H1 (cell line): ENCODE results near the gene VGLL3. TPM values are rescaled to one million over a fixed set of nuclear protein-coding genes. Genes with fewer than 3 reads are reported as not detected.

ENCODE experiments used
- CTCF ChIA-PET: fragments of 300-600 bp; sonication (Branson Sonifier 250); formaldehyde crosslinking; loops from one replicate; lab custom pipeline; 2021; ENCODE audit not compliant: partially characterized antibody; lab: Charles Lee
- POLR2A ChIA-PET: fragments of 300-600 bp; sonication (Branson Sonifier 250); formaldehyde crosslinking; loops from one replicate; lab custom pipeline; 2021; ENCODE audit warnings: inconsistent platforms; ENCODE audit not compliant: partially characterized antibody; lab: Charles Lee
- DNase-seq, 2 experiments: peaks; one replicate each; pipeline versions ENCODE4 v3.0.0 to v3.0.0-alpha.2; 2010 to 2022; ENCODE audit warnings: low spot score in 2 of 2, low read depth in 1 of 2, mixed read lengths in 1 of 2
- FAIRE-seq: peaks from 2 replicates; lab custom pipeline; 2011; peaks lifted over from hg19 to GRCh38; lab: Jason Lieb, UNC
- H2AFZ ChIP-seq: 2 replicates; pipeline ENCODE4 v1.8.1; 2012; ENCODE audit warnings: low read length, inconsistent platforms
- H2AK5ac ChIP-seq: 2 replicates; pipeline ENCODE4 v1.6.1; 2013; ENCODE audit warnings: low read depth, low read length
- H2BK120ac ChIP-seq: replicated peaks from 2 replicates; pipeline ENCODE3; 2013; ENCODE audit warnings: low read depth, low read length, inconsistent platforms
- H2BK12ac ChIP-seq: 2 replicates; pipeline ENCODE4 v1.6.1; 2013; ENCODE audit warnings: low read depth, low read length
- H2BK15ac ChIP-seq: 2 replicates; pipeline ENCODE4 v1.6.1; 2013; ENCODE audit warnings: low read length
- H2BK20ac ChIP-seq: 2 replicates; pipeline ENCODE4 v1.6.1; 2013; ENCODE audit warnings: low read length
- H2BK5ac ChIP-seq: 2 replicates; pipeline ENCODE4 v1.6.1; 2013; ENCODE audit warnings: low read depth, low read length
- H3K14ac ChIP-seq: 2 replicates; pipeline ENCODE4 v1.6.1; 2013; ENCODE audit warnings: inconsistent platforms; ENCODE audit not compliant: insufficient read length
- H3K18ac ChIP-seq: 2 replicates; pipeline ENCODE4 v1.6.1; 2013; ENCODE audit warnings: low read length; ENCODE audit errors: extremely low read depth
- H3K23ac ChIP-seq: 2 replicates; pipeline ENCODE4 v1.6.1; 2013; ENCODE audit warnings: inconsistent platforms; ENCODE audit not compliant: insufficient read length
- H3K23me2 ChIP-seq: 2 replicates; pipeline ENCODE4 v1.6.1; 2013; ENCODE audit warnings: low read depth, low read length
- H3K27ac ChIP-seq: 2 replicates; pipeline ENCODE4 v1.6.1; 2011; ENCODE audit warnings: low read depth, low read length, inconsistent platforms
- H3K27me3 ChIP-seq, 4 experiments: replicated peaks in 1 of 4; 1 replicate in 1 of 4; 2 replicates in 3 of 4; pipeline versions ENCODE4 v1.6.1 to v1.8.1; 2011 to 2013; ENCODE audit warnings: low read length in 3 of 4, mild to moderate bottlenecking in 3 of 4, inconsistent platforms in 2 of 4, mixed read lengths in 2 of 4, moderate library complexity in 1 of 4; ENCODE audit not compliant: control insufficient read depth in 3 of 4, insufficient read depth in 3 of 4; ENCODE audit errors: extremely low read depth in 1 of 4
- H3K36me3 ChIP-seq, 4 experiments: 2 replicates each; pipeline versions ENCODE4 v1.6.1 to v1.8.1; 2011 to 2013; ENCODE audit warnings: mild to moderate bottlenecking in 4 of 4, low read length in 3 of 4, moderate library complexity in 2 of 4, control low read depth in 1 of 4, inconsistent platforms in 1 of 4; ENCODE audit not compliant: insufficient read depth in 4 of 4, control insufficient read depth in 2 of 4
- H3K4ac ChIP-seq: replicated peaks from 2 replicates; pipeline ENCODE3; 2013; ENCODE audit warnings: low read length, low read depth, mixed read lengths, inconsistent platforms; ENCODE audit not compliant: insufficient read length
- H3K4me1 ChIP-seq, 4 experiments: replicated peaks in 1 of 4; 1 replicate in 1 of 4; 2 replicates in 3 of 4; pipeline versions ENCODE4 v1.6.1 to v1.8.1; 2011 to 2013; ENCODE audit warnings: low read length in 3 of 4, inconsistent platforms in 2 of 4, mixed read lengths in 1 of 4; ENCODE audit not compliant: insufficient read depth in 4 of 4, control insufficient read depth in 3 of 4
- H3K4me2 ChIP-seq, 2 experiments: 2 replicates each; pipeline versions ENCODE4 v1.6.1 to v1.8.1; 2011 to 2013; ENCODE audit warnings: low read depth in 2 of 2, low read length in 2 of 2, control low read depth in 1 of 2, inconsistent platforms in 1 of 2, mild to moderate bottlenecking in 1 of 2; ENCODE audit not compliant: insufficient read depth in 1 of 2
- H3K4me3 ChIP-seq, 4 experiments: fragments of 200-600, 300-600 bp in 1 of 4; sonication (generic), shearing (Covaris generic), sonication (Bioruptor Twin) in 1 of 4; 2 replicates each; pipeline versions ENCODE4 v1.5.1 to v1.8.1; 2011 to 2016; ENCODE audit warnings: low read length in 4 of 4, low read depth in 3 of 4, control low read depth in 2 of 4, inconsistent platforms in 2 of 4, mild to moderate bottlenecking in 2 of 4, mixed read lengths in 1 of 4, moderate library complexity in 1 of 4; ENCODE audit not compliant: insufficient read depth in 2 of 4; ENCODE audit errors: extremely low read depth in 1 of 4
- H3K56ac ChIP-seq: replicated peaks from 2 replicates; pipeline ENCODE3; 2013; ENCODE audit warnings: low read depth, mild to moderate bottlenecking, mixed read lengths, low read length, inconsistent platforms; ENCODE audit not compliant: insufficient read length
- H3K79me1 ChIP-seq: 2 replicates; pipeline ENCODE4 v1.6.1; 2013; ENCODE audit warnings: low read depth, low read length, control low read depth
- H3K79me2 ChIP-seq, 2 experiments: 2 replicates each; pipeline versions ENCODE4 v1.6.1 to v1.8.1; 2012 to 2013; ENCODE audit warnings: low read length in 2 of 2, mild to moderate bottlenecking in 2 of 2, inconsistent platforms in 1 of 2; ENCODE audit not compliant: insufficient read depth in 2 of 2, control insufficient read depth in 1 of 2
- H3K9ac ChIP-seq, 4 experiments: replicated peaks in 1 of 4; 1 replicate in 1 of 4; 2 replicates in 3 of 4; pipeline versions ENCODE4 v1.6.1 to v1.8.1; 2011 to 2013; ENCODE audit warnings: low read depth in 3 of 4, low read length in 3 of 4, control low read depth in 2 of 4, mild to moderate bottlenecking in 2 of 4, moderate library complexity in 2 of 4, inconsistent platforms in 1 of 4; ENCODE audit errors: extremely low read depth in 1 of 4
- H3K9me3 ChIP-seq, 2 experiments: 2 replicates each; pipeline versions ENCODE4 v1.6.1 to v1.8.1; 2012 to 2013; ENCODE audit warnings: mild to moderate bottlenecking in 2 of 2, moderate library complexity in 2 of 2, control low read depth in 1 of 2, inconsistent platforms in 1 of 2, low read depth in 1 of 2, low read length in 1 of 2, mixed read lengths in 1 of 2; ENCODE audit not compliant: insufficient read depth in 2 of 2
- H4K20me1 ChIP-seq, 2 experiments: replicated peaks in 1 of 2; 2 replicates each; pipeline versions ENCODE3 to v1.8.1; 2011 to 2013; ENCODE audit warnings: inconsistent platforms in 2 of 2, low read length in 2 of 2, mild to moderate bottlenecking in 1 of 2; ENCODE audit not compliant: insufficient read depth in 2 of 2, control insufficient read depth in 1 of 2
- H4K5ac ChIP-seq: 2 replicates; pipeline ENCODE4 v1.6.1; 2013; ENCODE audit warnings: low read length, low read depth, mixed read lengths, inconsistent platforms; ENCODE audit not compliant: insufficient read length
- H4K8ac ChIP-seq: 2 replicates; pipeline ENCODE4 v1.8.0; 2013; ENCODE audit warnings: mild to moderate bottlenecking, moderate library complexity, low read length, inconsistent platforms; ENCODE audit not compliant: insufficient read depth; ENCODE audit errors: extremely low read depth
- H4K91ac ChIP-seq: replicated peaks from 2 replicates; pipeline ENCODE3; 2013; ENCODE audit warnings: low read length, mixed read lengths, inconsistent platforms; ENCODE audit not compliant: insufficient read length
- CEBPB ChIP-seq: IDR thresholded peaks from 2 replicates; pipeline ENCODE4 v1.6.1; 2012; ENCODE audit warnings: low read depth, low read length
- CHD1 ChIP-seq: IDR thresholded peaks from 2 replicates; pipeline ENCODE4 v1.6.1; 2012; ENCODE audit warnings: low read depth, low read length, improper control_type of control experiment
- EGR1 ChIP-seq: IDR thresholded peaks from 2 replicates; pipeline ENCODE4 v1.6.1; 2011; ENCODE audit warnings: low read depth, low read length, borderline replicate concordance
- MAFK ChIP-seq: IDR thresholded peaks from 2 replicates; pipeline ENCODE4 v1.6.1; 2012; ENCODE audit warnings: low read depth, mild to moderate bottlenecking, improper control_type of control experiment, low read length
- PHF8 ChIP-seq: fragments of 200-600 bp; sonication (generic); conservative IDR thresholded peaks from 2 replicates; pipeline ENCODE4 v1.7.1; 2012; ENCODE audit warnings: low read depth, mild to moderate bottlenecking, inconsistent platforms, low read length, moderate library complexity
- RFX5 ChIP-seq: IDR thresholded peaks from 2 replicates; pipeline ENCODE4 v1.6.1; 2011; ENCODE audit warnings: low read depth, low read length, improper control_type of control experiment, borderline replicate concordance
- SIN3A ChIP-seq, 2 experiments: IDR thresholded peaks in 1 of 2; conservative IDR thresholded peaks in 1 of 2; 2 replicates each; pipeline ENCODE4 v1.6.1; 2011 to 2012; ENCODE audit warnings: low read length in 2 of 2, improper control_type of control experiment in 1 of 2, low read depth in 1 of 2, mild to moderate bottlenecking in 1 of 2
- SIRT6 ChIP-seq: IDR thresholded peaks from one replicate; pipeline ENCODE4 v1.7.1; 2012; ENCODE audit warnings: low read length, inconsistent platforms
- SIX5 ChIP-seq: IDR thresholded peaks from 2 replicates; pipeline ENCODE4 v1.6.1; 2011; ENCODE audit warnings: mild to moderate bottlenecking, low read depth, low read length
- SP2 ChIP-seq: IDR thresholded peaks from 2 replicates; pipeline ENCODE4 v1.6.1; 2012; ENCODE audit warnings: mild to moderate bottlenecking, low read length, inconsistent platforms
- TAF7 ChIP-seq: optimal IDR thresholded peaks from 2 replicates; pipeline ENCODE3; 2011; ENCODE audit warnings: low read depth, mild to moderate bottlenecking, inconsistent platforms, low read length, moderate library complexity, borderline replicate concordance
- TCF12 ChIP-seq: IDR thresholded peaks from 2 replicates; pipeline ENCODE4 v1.6.1; 2011; ENCODE audit warnings: low read depth, mild to moderate bottlenecking, low read length
- whole genome bisulfite sequencing, 2 experiments: shearing (Covaris generic) in 1 of 2; methylation state at CpG; one replicate each; pipeline versions ENCODE4 v1.1.6 to v1.1.7; 2013 to 2015; ENCODE audit warnings: low lambda C conversion rate in 2 of 2, mixed read lengths in 2 of 2, inconsistent platforms in 1 of 2, low coverage in 1 of 2, missing lambda C conversion rate in 1 of 2; ENCODE audit not compliant: insufficient replicate concordance in 2 of 2, insufficient coverage in 1 of 2, insufficient read length in 1 of 2; ENCODE audit errors: extremely low coverage in 1 of 2, missing lambda C conversion rate in 1 of 2; 5-methylcytosine and 5-hydroxymethylcytosine counted together
- polyA plus RNA-seq, 7 experiments: library from polyadenylated mRNA; depleted of rRNA in 3 of 7; stranded (reverse) in 5 of 7; unstranded in 2 of 7; fragments of >200 nt in 5 of 7; fragments of 200-250 nt in 2 of 7; gene quantifications; 1 replicate in 5 of 7; 2 replicates in 1 of 7; 4 replicates in 1 of 7; pipeline versions ENCODE4 v1.2.1 to v1.2.3, GENCODE V29; 2011 to 2013; ENCODE audit warnings: missing spikeins in 2 of 7, mixed read lengths in 2 of 7
- total RNA-seq: library from RNA; stranded (reverse); fragmentation: NEBNext Ultra II Directional; extraction: Animal tissue kit (Norgen Biotek cat#: 25700); gene quantifications from 2 replicates; pipeline ENCODE4 v1.2.1, GENCODE V29; 2021

Gene VGLL3
- total and polyA plus RNA-seq, 2 of the 8 experiments (the other 6 are each of a cell fraction or from before 2014, with no cell fraction given), result 13.4 to 24.2 TPM

GRCh38 chr3:86990012-86990733 is 776 bp downstream of the VGLL3 start:
- Histone ChIP-seq H3K27ac (peak overlapping the region; percentile 27; the same call in 1 of the 2 replicates), H3K9me3 (no peaks in the 10 kb centered on the region), H3K18ac (peak overlapping the region; percentile 34), H3K36me3 (no peaks in the 10 kb centered on the region), H3K27me3 (peaks cover 0 to 8% (median 3%) of the 10 kb centered on the region in 4 experiments; a peak in 4 of 7 replicates), H2AK5ac (no peak overlapping the region), H2BK12ac (peak overlapping the region; percentile 29; the same call in 1 of the 2 replicates), H4K5ac (no peak overlapping the region), H4K20me1 (no peaks in the 10 kb centered on the region), H3K4ac (peak overlapping the region; percentile 14), H2BK120ac (no peak overlapping the region), H3K23ac (no peak overlapping the region), H3K9ac (peak overlapping the region in 3 of 4 experiments; percentile 31 to 35 (median 33); a peak in 5 of 7 replicates), H2BK5ac (no peak overlapping the region; the same call in 1 of the 2 replicates), H3K79me2 (peaks cover 0 to 12% of the 10 kb centered on the region in 2 experiments; a peak in 2 of 4 replicates), H4K8ac (peak overlapping the region; percentile 80; the same call in 1 of the 2 replicates), H3K56ac (no peak overlapping the region), H3K4me1 (peaks cover 0 to 6% (median 2%) of the 10 kb centered on the region in 4 experiments; a peak in 5 of 7 replicates), H3K79me1 (no peaks in the 10 kb centered on the region; the same call in 1 of the 2 replicates), H2BK20ac (no peak overlapping the region; the same call in 1 of the 2 replicates), H3K14ac (no peak overlapping the region), H2BK15ac (peak overlapping the region; percentile 36; the same call in 1 of the 2 replicates), H3K23me2 (peaks cover 10% of the 10 kb centered on the region), H2AFZ (peak overlapping the region; percentile 89), H4K91ac (peak overlapping the region; percentile 54), H3K4me2 (peak overlapping the region; percentile 88 to 96), H3K4me3 (peak overlapping the region; percentile 70 to 80 (median 77))
- DNase-seq, result peak; percentile 13 to 78
- ChIA-PET POLR2A (interaction anchor here (0.6 kb wide), 1 partner anchor 46 kb away, joined by 3 read pairs; no protein-coding TSS in a partner anchor), CTCF (interaction anchor here (0.8 to 1.0 kb wide), 2 partner anchors 34 to 89 kb away, joined by 3 read pairs; no protein-coding TSS in a partner anchor)
- WGBS, 2 experiments, result 8% methylated on average over 28 of the region's 29 CpGs; no CpG with 5 or more reads in 1 of the 2 experiments
- no peak for FAIRE-seq
- TF ChIP-seq SP2 (no peak), EGR1 (peak; percentile 53; the same call in 1 of the 2 replicates), CEBPB (no peak), CHD1 (no peak), TCF12 (no peak), RFX5 (no peak), MAFK (no peak), PHF8 (no peak), SIN3A (conservative IDR thresholded peaks at IDR 0.05 in 1 of 2, IDR thresholded peaks at IDR 0.05 in 1 of 2; ENCODE audit: low read depth in 1 of 2, low read length in 2 of 2) (no peak), SIX5 (no peak), SIRT6 (no peak), TAF7 (no peak)
